Neural crest cell (in vitro differentiated cells): Measurements from ENCODE around the gene TAF5L. TPM values are rescaled to one million over a fixed set of nuclear protein-coding genes. Genes with fewer than 3 reads are reported as not detected.
"Not testable (repeated sequence)": the region's sequence is repeated elsewhere in the genome, so short reads cannot be mapped to it uniquely, and the experiment has no call there.

ENCODE experiments used
- DNase-seq: peaks from one replicate; pipeline ENCODE4 v3.0.0; 2021; ENCODE audit warnings: low read depth, mixed read lengths, low spot score
- H3K27ac Mint-ChIP-seq: one replicate; pipeline ENCODE4 v1.8.0; 2021; ENCODE audit warnings: mild to moderate bottlenecking, mixed read lengths; ENCODE audit not compliant: unreplicated experiment
- H3K27me3 Mint-ChIP-seq: 2 replicates; pipeline ENCODE4 v1.8.0; 2021; ENCODE audit warnings: low read depth, mild to moderate bottlenecking, mixed read lengths
- H3K36me3 Mint-ChIP-seq: 2 replicates; pipeline ENCODE4 v1.8.0; 2021; ENCODE audit warnings: low read depth, mild to moderate bottlenecking, mixed read lengths
- H3K4me1 Mint-ChIP-seq: 2 replicates; pipeline ENCODE4 v1.8.0; 2021; ENCODE audit warnings: mixed read lengths
- H3K4me3 Mint-ChIP-seq: one replicate; pipeline ENCODE4 v1.8.0; 2021; ENCODE audit warnings: mild to moderate bottlenecking, mixed read lengths
- H3K9me3 Mint-ChIP-seq: 2 replicates; pipeline ENCODE4 v1.8.0; 2021; ENCODE audit warnings: mixed read lengths
- CTCF ChIP-seq: fragments of 200-600 bp; sonication (generic); conservative IDR thresholded peaks from 2 replicates; pipeline ENCODE4 v1.5.0; 2021; ENCODE audit warnings: antibody characterized with exemption, mild to moderate bottlenecking
- total RNA-seq: library from RNA; stranded (reverse); gene quantifications from 2 replicates; pipeline ENCODE4 v1.2.1, GENCODE V29; 2021

Gene TAF5L
- total RNA-seq, 1 donor from 2014 or later = 29.7 TPM

- Mint-ChIP-seq H3K9me3 (no peaks in the 10 kb centered on the region), H3K4me3 (no peak overlapping the region), H3K27ac (no peak overlapping the region), H3K36me3 (no peaks in the 10 kb centered on the region), H3K4me1 (peaks cover 13% of the 10 kb centered on the region), H3K27me3 (no peaks in the 10 kb centered on the region)
- no peak for TF ChIP-seq CTCF
- no peak for DNase-seq
These were observed 62.2 kb downstream of the TAF5L start for GRCh38 chr1:229563701-229564100.

DNA sequence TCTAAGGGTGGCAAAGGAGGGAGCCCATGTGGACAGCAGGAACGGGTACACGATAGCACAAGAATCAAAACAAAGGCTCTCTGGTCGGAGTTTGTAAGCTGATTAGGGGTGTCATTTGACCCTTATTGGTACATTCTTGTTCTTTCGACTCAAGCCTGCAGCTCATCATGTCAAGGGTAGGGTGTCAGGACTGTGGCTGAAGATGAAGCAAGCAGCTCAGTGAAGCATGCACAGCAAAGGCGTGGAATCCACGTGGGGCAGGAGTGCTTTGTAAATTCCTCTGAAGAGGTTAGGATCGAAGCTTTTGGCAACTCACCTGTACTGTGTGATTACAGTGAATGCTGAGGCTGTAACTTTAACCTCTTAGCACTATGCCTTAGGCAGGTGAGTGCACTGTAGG lies 62.7 kb downstream of the TAF5L start:
- no peak overlapping the region for H3K4me3 Mint-ChIP-seq
- no peak for DNase-seq
- peaks cover 13% of the 10 kb centered on the region for H3K4me1 Mint-ChIP-seq
- H3K9me3 Mint-ChIP-seq = no peaks in the 10 kb centered on the region
- no peaks in the 10 kb centered on the region for H3K27me3 Mint-ChIP-seq
- no peaks in the 10 kb centered on the region for H3K36me3 Mint-ChIP-seq
- no peak overlapping the region for H3K27ac Mint-ChIP-seq
- no peak for TF ChIP-seq CTCF

DNA sequence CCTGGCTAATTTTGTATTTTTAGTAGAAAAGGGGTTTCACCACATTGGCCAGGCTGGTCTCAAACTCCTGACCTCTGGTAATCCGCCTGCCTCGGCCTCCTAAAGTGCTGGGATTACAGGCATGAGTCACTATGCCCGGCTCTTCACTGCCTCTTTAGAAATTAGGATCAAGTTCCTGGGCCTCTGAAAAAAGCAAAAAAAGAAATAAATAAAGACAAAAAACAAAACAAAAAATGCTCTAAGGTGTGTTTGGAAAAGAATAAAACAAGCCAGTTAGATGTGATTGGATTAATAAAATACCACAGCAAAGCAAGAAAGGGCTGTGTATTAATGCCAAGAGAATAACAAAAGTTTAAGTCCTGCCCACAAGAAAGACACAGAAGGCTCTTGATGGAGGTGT lies 63.2 kb downstream of the TAF5L start:
- Mint-ChIP-seq H3K27ac (no peak overlapping the region), H3K4me1 (peaks cover 15% of the 10 kb centered on the region), H3K9me3 (no peaks in the 10 kb centered on the region), H3K36me3 (no peaks in the 10 kb centered on the region), H3K4me3 (no peak overlapping the region), H3K27me3 (no peaks in the 10 kb centered on the region)
- TF ChIP-seq CTCF = no peak
- DNase-seq = no peak

DNA sequence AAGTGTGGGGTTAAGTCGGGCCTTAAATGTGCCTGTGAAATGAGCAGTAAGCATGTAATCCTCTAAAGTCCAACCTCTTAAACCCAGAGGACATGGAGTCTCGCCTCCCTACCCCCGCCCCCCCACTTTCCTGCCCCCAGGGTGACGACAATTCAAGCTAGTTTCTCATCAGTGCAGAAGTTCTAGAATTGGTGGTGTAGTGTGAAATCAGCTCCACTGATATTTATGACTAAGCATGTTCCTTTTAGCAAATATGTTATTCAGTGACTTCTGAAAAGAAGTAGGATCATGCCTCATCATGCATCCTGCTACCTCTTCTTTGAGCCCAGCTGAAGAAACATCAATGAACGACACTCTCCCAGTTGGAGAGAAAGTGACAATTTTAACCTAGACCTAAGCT lies 64.8 kb downstream of the TAF5L start:
- no peak for DNase-seq
- Mint-ChIP-seq H3K27ac (no peak overlapping the region), H3K4me1 (peaks cover 30% of the 10 kb centered on the region), H3K27me3 (no peaks in the 10 kb centered on the region), H3K4me3 (peak overlapping the region; percentile 72), H3K9me3 (no peaks in the 10 kb centered on the region), H3K36me3 (no peaks in the 10 kb centered on the region)
- no peak for TF ChIP-seq CTCF

DNA sequence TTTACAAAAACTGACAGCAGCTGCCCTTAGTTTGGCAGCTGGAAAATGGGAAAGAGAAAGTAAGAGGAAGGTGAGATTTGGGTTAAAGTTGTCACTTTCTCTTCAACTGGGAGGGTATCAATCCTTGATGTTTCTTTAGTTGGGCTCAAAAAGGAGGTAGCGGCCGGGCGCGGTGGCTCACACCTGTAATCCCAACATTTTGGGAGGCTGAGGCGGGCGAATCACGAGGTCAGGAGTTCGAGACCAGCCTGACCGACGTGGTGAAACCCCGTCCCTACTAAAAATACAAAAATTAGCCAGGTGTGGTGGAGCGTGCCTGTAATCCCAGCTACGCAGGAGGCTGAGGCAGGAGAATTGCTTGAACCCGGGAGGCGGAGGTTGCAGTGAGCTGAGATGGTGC lies 65.8 kb downstream of the TAF5L start:
- DNase-seq, H3K36me3 Mint-ChIP-seq, H3K9me3 Mint-ChIP-seq, H3K27ac Mint-ChIP-seq, H3K4me3 Mint-ChIP-seq, H3K27me3 Mint-ChIP-seq: not testable (repeated sequence)
- peaks cover 38% of the 10 kb centered on the region for H3K4me1 Mint-ChIP-seq

- Mint-ChIP-seq H3K4me1 (peaks cover 44% of the 10 kb centered on the region), H3K4me3 (peak overlapping the region; percentile 95), H3K27ac (peak overlapping the region; percentile 82)
- not testable (repeated sequence) for H3K27me3 Mint-ChIP-seq, H3K9me3 Mint-ChIP-seq, DNase-seq, H3K36me3 Mint-ChIP-seq
These were observed 66.6 kb downstream of the TAF5L start for GRCh38 chr1:229559336-229559801.
